Panc1 (cell line): ENCODE measurements around the gene TTPAL.

ENCODE experiments used
- POLR2AphosphoS5 ChIP-seq: IDR thresholded peaks from 2 replicates; pipeline ENCODE4 v1.6.1; 2012; ENCODE audit warnings: mild to moderate bottlenecking, low read depth, low read length, moderate library complexity
- TF ChIP-seq, protein P1 (sequence below): fragments of 450-650 bp; IDR thresholded peaks from 2 replicates; pipeline ENCODE4 v1.5.1; 2017; ENCODE audit warnings: mild to moderate bottlenecking
- TF ChIP-seq, protein P2 (sequence below), 2 experiments: IDR thresholded peaks; 2 replicates each; pipeline ENCODE4 v1.6.1; 2011 to 2012; ENCODE audit warnings: low read depth in 2 of 2, control low read depth in 1 of 2, low read length in 1 of 2, mild to moderate bottlenecking in 1 of 2, moderate library complexity in 1 of 2; ENCODE audit not compliant: insufficient read depth in 1 of 2

DNA sequence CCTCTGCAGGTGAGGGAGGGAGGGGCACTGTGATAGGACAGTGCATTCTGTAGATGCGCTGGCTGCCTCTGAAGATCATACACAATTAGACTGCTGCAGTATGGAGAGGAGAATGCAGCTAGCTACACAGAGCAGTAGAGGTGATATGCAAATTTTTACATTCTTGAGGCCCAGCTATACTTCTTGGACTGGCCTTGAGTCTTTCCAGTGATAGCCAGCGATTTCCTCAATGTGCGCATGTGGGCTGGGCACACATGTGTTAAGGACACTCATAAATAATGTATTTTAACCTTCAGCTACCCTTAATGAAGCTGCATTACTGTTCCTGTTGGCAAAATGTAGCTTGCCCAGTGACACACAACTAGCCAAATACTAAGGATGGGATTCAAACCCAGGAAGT, 19.0 kb downstream of the TTPAL start:
- TF ChIP-seq, protein P1, sequence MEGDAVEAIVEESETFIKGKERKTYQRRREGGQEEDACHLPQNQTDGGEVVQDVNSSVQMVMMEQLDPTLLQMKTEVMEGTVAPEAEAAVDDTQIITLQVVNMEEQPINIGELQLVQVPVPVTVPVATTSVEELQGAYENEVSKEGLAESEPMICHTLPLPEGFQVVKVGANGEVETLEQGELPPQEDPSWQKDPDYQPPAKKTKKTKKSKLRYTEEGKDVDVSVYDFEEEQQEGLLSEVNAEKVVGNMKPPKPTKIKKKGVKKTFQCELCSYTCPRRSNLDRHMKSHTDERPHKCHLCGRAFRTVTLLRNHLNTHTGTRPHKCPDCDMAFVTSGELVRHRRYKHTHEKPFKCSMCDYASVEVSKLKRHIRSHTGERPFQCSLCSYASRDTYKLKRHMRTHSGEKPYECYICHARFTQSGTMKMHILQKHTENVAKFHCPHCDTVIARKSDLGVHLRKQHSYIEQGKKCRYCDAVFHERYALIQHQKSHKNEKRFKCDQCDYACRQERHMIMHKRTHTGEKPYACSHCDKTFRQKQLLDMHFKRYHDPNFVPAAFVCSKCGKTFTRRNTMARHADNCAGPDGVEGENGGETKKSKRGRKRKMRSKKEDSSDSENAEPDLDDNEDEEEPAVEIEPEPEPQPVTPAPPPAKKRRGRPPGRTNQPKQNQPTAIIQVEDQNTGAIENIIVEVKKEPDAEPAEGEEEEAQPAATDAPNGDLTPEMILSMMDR: no peak
- TF ChIP-seq POLR2AphosphoS5: no peak
- TF ChIP-seq, protein P2, sequence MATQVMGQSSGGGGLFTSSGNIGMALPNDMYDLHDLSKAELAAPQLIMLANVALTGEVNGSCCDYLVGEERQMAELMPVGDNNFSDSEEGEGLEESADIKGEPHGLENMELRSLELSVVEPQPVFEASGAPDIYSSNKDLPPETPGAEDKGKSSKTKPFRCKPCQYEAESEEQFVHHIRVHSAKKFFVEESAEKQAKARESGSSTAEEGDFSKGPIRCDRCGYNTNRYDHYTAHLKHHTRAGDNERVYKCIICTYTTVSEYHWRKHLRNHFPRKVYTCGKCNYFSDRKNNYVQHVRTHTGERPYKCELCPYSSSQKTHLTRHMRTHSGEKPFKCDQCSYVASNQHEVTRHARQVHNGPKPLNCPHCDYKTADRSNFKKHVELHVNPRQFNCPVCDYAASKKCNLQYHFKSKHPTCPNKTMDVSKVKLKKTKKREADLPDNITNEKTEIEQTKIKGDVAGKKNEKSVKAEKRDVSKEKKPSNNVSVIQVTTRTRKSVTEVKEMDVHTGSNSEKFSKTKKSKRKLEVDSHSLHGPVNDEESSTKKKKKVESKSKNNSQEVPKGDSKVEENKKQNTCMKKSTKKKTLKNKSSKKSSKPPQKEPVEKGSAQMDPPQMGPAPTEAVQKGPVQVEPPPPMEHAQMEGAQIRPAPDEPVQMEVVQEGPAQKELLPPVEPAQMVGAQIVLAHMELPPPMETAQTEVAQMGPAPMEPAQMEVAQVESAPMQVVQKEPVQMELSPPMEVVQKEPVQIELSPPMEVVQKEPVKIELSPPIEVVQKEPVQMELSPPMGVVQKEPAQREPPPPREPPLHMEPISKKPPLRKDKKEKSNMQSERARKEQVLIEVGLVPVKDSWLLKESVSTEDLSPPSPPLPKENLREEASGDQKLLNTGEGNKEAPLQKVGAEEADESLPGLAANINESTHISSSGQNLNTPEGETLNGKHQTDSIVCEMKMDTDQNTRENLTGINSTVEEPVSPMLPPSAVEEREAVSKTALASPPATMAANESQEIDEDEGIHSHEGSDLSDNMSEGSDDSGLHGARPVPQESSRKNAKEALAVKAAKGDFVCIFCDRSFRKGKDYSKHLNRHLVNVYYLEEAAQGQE (IDR thresholded peaks at IDR 0.05; ENCODE audit: insufficient read depth in 1 of 2, low read depth in 2 of 2, low read length in 1 of 2): no peak
